Immature natural killer cell (primary cell): ENCODE results near the gene FAM174B. TPM values are rescaled to one million over a fixed set of nuclear protein-coding genes. Genes with fewer than 3 reads are reported as not detected.

Experiments
- DNase-seq, 3 donors: peaks; one replicate each; pipeline ENCODE4 v3.0.0; 2022; ENCODE audit warnings: mixed read lengths in 1 of 3
- H3K27ac Mint-ChIP-seq, 6 donors: one replicate each; pipeline ENCODE4 v1.8.0; 2020; ENCODE audit warnings: mixed read lengths in 6 of 6, mild to moderate bottlenecking in 5 of 6, inconsistent platforms in 4 of 6, moderate library complexity in 3 of 6
- H3K27me3 Mint-ChIP-seq, 3 donors: one replicate each; pipeline ENCODE4 v1.8.0; 2020 to 2021; ENCODE audit warnings: low read depth in 3 of 3, mild to moderate bottlenecking in 3 of 3, mixed read lengths in 3 of 3, moderate library complexity in 3 of 3, inconsistent platforms in 1 of 3
- H3K36me3 Mint-ChIP-seq, 3 donors: one replicate each; pipeline ENCODE4 v1.8.0; 2020; ENCODE audit warnings: mixed read lengths in 3 of 3, inconsistent platforms in 2 of 3, mild to moderate bottlenecking in 2 of 3
- H3K4me1 Mint-ChIP-seq, 2 donors: one replicate each; pipeline ENCODE4 v1.8.0; 2020; ENCODE audit warnings: inconsistent platforms in 2 of 2, mild to moderate bottlenecking in 2 of 2, mixed read lengths in 2 of 2, moderate library complexity in 1 of 2
- H3K4me3 Mint-ChIP-seq, 5 donors: one replicate each; pipeline ENCODE4 v1.8.0; 2020; ENCODE audit warnings: mild to moderate bottlenecking in 5 of 5, mixed read lengths in 5 of 5, inconsistent platforms in 3 of 5, moderate library complexity in 3 of 5
- H3K9me3 Mint-ChIP-seq, 6 donors: one replicate each; pipeline ENCODE4 v1.8.0; 2020; ENCODE audit warnings: mild to moderate bottlenecking in 6 of 6, mixed read lengths in 6 of 6, inconsistent platforms in 4 of 6, moderate library complexity in 3 of 6
- polyA plus RNA-seq, 3 donors: library from polyadenylated mRNA; unstranded; fragments of 300-500 nt; fragmentation: Illumina TruSeq; gene quantifications; one replicate each; pipeline ENCODE4 v1.2.3, GENCODE V29; 2021

FAM174B gene
- polyA plus RNA-seq, 3 donors from 2014 or later, result 0.71 to 0.78 TPM; not detected in 1

DNA sequence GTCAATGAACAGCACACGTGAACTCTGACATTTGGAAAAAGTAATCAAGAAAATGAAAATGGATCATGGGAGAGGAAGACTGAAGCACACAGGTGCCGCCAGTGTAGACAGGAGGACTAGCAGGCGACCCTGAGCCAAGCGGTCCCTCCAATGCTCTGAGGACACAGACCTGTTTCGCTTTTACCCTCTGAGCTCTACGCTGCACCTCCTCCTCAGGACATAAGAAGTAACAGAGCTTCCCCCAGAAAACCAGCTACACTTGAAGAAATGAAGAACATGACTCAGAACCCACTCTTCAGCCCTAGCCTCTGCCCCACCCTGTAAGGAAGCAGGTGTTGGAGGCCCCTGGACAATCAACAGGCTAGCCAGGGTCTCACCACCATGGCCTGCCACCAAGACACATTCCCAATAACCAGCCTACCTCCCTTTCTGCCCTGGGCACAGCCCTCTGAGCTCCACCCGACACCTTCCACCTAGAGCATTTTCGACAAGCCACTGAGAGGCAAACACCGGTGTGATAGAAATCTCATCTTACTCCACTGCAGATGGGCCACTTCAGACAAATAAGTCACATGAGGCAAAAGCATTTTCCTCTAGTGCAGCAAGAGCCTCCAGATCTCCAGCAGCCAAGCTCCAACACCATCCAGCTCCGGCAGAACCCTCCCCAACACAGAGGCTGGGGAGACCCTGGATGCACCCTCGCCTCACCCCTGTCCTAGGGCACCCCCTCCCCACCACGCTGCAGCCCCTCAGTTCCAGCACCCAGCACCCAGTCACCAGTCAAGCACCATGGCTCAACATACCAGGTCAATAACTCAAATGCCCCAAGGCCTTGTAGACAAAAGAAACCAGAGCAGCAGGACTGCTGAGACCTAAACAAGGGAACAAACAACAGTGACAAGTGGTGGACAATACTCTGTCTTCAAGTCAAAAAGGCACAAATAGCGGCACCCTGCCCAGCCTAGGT is 11.4 kb downstream of the FAM174B start:
- Mint-ChIP-seq H3K36me3 (no peaks in the 10 kb centered on the region), H3K4me3 (no peak overlapping the region), H3K9me3 (no peaks in the 10 kb centered on the region), H3K27me3 (peaks cover 2 to 3% (median 2%) of the 10 kb centered on the region in 3 donors), H3K27ac (no peak overlapping the region), H3K4me1 (no peaks in the 10 kb centered on the region)
- DNase-seq, result no peak

DNA sequence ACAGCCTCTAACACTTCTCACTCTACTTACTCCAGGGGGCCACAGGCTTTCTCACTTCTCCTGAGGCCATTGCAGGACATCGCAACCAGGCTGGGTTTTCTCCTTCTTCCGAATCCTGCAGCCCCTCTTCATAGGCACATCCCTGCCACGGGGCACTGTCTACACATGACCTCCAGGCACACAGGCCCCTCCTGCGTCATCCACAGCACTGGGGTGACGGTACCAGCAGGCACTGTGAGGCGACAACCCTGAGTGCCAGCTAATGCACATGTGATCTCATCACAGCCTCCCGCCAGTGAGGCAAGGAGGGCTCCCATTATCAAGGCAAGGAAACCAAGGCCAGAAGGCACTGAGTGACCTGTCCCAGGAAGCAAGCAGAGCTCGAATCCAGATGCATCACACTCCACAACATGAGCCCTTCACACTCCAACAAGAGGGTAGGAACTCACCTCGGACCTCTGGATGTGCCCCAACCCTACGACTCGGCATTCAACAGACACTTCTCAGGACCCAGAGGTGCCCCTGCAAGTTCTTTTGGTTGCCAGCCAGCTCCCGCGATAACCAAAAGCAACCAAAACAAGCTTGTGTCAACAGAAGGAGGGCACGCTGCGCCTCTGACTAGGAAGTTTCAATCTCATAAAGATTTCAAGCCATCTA is 16.7 kb downstream of the FAM174B start:
- Mint-ChIP-seq H3K4me1 (no peaks in the 10 kb centered on the region), H3K36me3 (no peaks in the 10 kb centered on the region), H3K4me3 (no peak overlapping the region), H3K9me3 (no peaks in the 10 kb centered on the region), H3K27me3 (peaks cover under 1 to 8% (median 3%) of the 10 kb centered on the region in 3 donors), H3K27ac (no peak overlapping the region)
- DNase-seq, result no peak

DNA sequence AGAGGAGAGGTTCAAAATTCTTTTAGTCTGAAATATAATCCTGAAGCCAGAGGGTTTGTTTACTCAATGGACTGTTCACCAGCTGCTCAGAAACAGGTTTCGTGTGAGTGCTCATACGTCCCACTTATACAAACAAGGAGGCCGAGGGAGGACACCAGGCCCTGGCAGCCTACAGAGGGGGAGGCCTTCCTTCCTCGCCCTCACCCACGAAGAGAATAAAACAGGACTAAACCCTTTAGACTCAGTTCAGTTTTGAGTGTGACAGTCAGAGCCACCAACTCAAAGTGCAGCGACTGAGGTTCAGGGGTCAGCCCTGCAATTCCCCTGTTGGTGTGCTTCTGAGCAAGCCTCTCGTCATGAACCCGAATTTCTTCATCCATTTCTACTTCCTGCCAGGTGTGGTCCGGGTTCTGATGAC is 17.3 kb downstream of the FAM174B start:
- Mint-ChIP-seq H3K4me3 (no peak overlapping the region), H3K36me3 (no peaks in the 10 kb centered on the region), H3K27me3 (peaks cover 2 to 8% (median 3%) of the 10 kb centered on the region in 3 donors), H3K27ac (no peak overlapping the region), H3K9me3 (no peaks in the 10 kb centered on the region), H3K4me1 (no peaks in the 10 kb centered on the region)
- no peak for DNase-seq

DNA sequence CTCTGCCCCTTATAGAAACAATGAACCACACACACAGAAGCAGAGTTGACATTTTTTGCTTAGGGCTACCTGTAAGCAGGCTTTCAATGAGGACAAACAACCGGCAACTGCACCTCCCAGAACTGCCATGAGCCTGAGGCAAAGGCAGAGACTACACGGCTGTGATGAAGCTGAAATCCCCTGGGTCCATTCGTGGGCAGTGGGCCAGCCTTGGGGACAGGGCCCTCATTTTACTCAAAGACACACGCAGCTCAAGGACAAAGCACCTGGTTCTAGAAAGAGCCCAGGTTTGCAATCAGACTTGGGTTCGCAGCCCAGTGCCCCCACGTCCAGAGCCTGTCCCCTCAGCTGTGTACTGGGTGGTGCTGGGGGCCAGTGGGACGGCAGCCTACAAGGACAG is 17.9 kb downstream of the FAM174B start:
- Mint-ChIP-seq H3K4me3 (no peak overlapping the region), H3K4me1 (no peaks in the 10 kb centered on the region), H3K27ac (no peak overlapping the region), H3K27me3 (peaks cover 3 to 8% (median 3%) of the 10 kb centered on the region in 3 donors), H3K9me3 (no peaks in the 10 kb centered on the region), H3K36me3 (no peaks in the 10 kb centered on the region)
- no peak for DNase-seq

DNA sequence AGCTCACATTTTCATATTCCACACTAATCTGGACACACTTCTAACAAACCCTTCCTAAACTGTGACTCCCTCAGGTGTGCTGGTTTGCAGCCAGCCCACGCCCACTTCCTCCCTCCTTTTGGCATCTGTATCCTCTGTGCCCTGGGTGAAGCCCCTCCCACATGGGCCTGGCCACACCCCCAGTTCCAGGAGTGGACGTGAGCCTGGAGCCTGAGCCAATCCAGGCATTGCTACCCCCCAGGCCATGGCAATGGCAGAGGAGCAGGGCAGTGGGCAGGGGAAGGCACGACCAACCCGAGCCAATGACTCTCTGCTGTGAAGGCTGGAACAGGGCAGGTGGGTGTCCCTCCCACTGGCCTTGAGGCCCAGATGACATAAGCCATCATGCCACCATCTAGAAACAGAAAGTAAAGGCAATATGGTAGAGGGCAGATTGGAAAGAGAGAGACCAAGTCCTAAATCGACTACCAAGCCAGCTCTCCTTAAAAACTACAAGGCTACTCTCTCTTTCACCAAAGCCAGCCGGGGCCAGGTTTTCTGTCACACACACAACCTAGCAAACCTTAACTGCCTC is 18.6 kb downstream of the FAM174B start:
- Mint-ChIP-seq H3K27me3 (peaks cover 3 to 5% (median 3%) of the 10 kb centered on the region in 3 donors), H3K4me3 (no peak overlapping the region), H3K27ac (no peak overlapping the region), H3K9me3 (no peaks in the 10 kb centered on the region), H3K36me3 (no peaks in the 10 kb centered on the region), H3K4me1 (no peaks in the 10 kb centered on the region)
- no peak for DNase-seq

DNA sequence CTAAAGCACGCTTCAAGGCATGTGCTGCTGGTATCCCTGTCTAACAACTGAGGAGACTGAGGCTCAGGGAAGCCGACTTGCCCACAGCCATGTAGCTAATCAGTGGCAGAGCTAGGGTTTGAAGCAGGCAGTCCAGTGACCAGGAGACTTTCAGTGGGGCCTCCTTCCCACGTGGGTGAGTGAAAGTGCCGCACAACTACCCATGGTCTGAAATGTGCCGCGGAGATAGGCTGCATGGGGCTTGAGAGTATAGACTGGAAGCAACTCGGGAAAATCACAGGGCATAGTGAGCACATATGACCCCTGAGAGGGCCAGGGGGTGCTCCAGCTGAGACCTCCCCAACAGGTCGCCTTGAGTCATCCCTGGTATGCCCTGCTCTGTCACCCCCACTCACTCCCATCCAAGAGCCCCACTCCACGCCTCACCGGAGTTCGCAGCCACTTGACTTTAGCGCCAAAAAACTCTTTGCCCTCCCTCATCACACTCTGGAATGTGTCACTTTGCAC is 19.1 kb downstream of the FAM174B start:
- Mint-ChIP-seq H3K36me3 (no peaks in the 10 kb centered on the region), H3K9me3 (no peaks in the 10 kb centered on the region), H3K4me1 (no peaks in the 10 kb centered on the region), H3K27ac (no peak overlapping the region), H3K4me3 (no peak overlapping the region), H3K27me3 (peaks cover 3 to 5% (median 3%) of the 10 kb centered on the region in 3 donors)
- no peak for DNase-seq

DNA sequence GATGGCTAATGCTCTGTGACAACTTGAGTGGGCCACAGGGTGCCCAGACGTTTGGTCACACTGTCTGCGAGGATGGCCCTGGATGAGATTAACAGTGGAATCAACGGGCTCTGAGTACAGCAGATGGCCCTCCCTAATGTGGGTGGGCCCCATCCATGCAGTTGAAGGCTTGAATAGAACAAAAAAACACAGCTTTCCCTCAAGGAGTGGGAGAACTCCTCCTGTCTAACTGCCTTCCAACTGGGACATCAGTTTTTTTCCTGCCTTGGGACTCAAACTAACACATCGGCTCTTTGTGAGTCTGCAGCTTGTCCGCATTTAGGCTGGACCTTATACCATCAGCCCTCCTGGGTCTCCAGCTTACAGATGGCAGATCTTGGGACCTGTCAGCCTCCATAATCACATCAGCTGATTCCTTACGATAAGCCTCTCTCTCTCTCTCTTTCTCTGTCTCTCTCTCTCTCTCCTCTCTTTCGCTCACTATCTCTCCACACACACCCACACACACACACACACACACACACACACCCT is 20.8 kb downstream of the FAM174B start:
- Mint-ChIP-seq H3K27me3 (peaks cover 3 to 7% (median 5%) of the 10 kb centered on the region in 3 donors), H3K27ac (no peak overlapping the region), H3K4me1 (no peaks in the 10 kb centered on the region)

DNA sequence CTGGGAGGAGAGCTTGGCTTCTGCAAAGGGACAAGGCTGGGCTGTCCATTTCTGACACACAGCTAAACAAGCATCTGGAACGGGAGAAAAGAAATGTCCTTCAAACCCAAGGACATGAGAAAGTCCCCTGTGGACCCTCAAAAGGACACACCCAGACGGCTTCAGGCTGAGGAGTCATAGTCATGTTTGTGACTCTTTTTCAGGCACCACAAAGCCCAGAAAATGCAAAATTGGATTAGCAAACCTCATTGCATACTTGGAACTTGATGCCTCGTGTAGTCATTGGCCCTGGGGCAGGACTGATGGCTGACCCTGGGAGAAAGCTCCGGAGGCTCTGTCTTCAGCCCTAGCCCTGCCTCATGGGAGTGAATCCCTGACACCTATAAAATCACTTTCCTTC is 21.5 kb downstream of the FAM174B start:
- no peak for DNase-seq
- Mint-ChIP-seq H3K27ac (no peak overlapping the region), H3K4me3 (no peak overlapping the region), H3K4me1 (no peaks in the 10 kb centered on the region), H3K36me3 (no peaks in the 10 kb centered on the region), H3K27me3 (peaks cover 3 to 7% (median 5%) of the 10 kb centered on the region in 3 donors), H3K9me3 (no peaks in the 10 kb centered on the region)

More for the DNA sequence above, 20.8 kb downstream of the FAM174B start:
- DNase-seq, result no peak
- Mint-ChIP-seq H3K9me3 (no peaks in the 10 kb centered on the region), H3K36me3 (no peaks in the 10 kb centered on the region), H3K4me3 (no peak overlapping the region)

DNA sequence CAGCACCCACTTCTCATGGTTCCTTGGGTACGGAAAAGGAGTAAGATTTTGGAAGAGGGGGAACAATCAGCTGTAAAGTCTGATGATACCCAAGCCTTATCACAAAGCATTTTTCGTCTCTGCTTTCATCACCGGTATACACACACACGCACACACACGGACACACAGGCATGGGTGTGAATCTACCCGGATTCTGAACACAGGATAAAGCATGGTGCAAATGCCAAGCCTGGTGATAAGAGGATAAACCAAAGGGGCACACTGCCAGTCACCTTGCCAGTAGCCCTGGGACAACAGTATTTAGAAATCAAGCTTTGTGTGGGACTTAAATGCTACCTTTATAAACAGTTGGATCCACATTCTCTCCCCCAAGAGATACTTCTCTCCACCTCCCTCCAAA is 22.2 kb downstream of the FAM174B start:
- Mint-ChIP-seq H3K4me3 (no peak overlapping the region), H3K27me3 (peaks cover 3 to 7% (median 5%) of the 10 kb centered on the region in 3 donors), H3K9me3 (no peaks in the 10 kb centered on the region), H3K27ac (no peak overlapping the region), H3K36me3 (no peaks in the 10 kb centered on the region), H3K4me1 (no peaks in the 10 kb centered on the region)
- DNase-seq, result no peak

DNA sequence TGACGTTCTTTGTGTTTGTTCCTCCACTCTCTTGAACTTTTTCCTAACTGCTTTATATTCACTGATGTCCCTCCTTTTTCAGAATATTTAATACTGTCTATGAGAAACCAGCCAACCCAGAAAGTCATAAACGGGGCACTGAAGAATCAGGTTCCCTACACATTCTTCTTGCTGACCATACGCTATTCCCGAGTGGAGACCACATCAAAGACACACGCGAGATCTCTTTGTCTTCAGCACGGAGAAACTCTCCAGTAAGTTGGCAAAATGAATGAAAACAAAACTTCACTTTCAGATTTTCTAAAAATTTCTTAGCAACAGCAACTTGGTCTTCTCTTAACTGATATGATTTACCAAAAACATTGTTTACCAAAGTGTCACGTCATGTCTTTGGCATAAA is 22.6 kb downstream of the FAM174B start:
- Mint-ChIP-seq H3K4me1 (no peaks in the 10 kb centered on the region), H3K27me3 (peaks cover 3 to 7% (median 5%) of the 10 kb centered on the region in 3 donors), H3K4me3 (no peak overlapping the region), H3K9me3 (no peaks in the 10 kb centered on the region), H3K27ac (no peak overlapping the region), H3K36me3 (no peaks in the 10 kb centered on the region)
- DNase-seq, result no peak

DNA sequence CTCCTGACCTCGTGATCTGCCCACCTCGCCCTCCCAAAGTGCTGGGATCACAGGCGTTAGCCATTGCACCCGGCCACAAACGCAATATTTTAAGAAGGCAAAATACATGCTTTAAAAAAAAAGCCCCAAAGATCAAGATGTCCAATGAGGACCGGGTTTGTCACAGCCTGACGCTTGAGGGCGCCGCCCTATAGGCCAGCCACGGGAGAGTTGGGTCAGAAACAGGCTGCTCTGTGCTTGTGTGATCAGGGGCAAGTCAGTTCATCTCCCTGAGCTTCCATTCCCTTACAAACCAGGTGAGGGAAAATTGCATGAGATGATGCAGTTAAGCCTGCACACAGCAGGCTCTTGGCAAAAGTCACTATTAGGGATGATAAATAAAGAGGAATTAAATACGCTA is 23.9 kb downstream of the FAM174B start:
- H3K27ac Mint-ChIP-seq, result no peak overlapping the region
- H3K9me3 Mint-ChIP-seq, result no peaks in the 10 kb centered on the region

DNA sequence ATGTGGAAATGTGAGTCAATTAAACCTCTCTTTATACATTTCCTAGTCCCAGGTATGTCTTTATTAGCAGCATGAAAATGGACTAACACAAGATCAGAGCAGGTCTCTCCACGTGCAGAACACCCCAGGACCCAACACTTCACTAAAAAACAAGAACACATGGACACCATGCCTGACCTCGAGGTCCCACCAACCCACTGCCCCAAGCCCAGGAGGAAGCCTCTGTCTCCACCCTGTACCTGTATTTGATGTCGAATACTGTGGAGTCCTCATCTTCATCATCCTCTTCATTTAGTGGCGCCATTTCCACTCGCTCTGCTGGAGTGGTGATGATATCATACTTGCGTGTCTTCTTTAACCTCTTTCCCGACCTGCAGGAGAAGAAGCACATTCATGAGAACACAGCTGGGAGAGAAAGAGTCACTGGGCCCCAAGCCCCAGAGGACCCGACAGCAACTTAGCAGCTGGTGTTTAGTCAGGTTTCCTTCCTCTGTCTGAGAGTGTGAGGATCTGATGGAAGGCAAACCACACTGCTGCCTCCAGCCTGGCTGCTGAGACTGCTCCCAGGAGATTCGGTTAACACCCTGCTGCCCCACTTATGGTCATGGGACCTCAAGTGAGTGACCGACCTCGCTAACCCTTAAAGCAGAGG is 25.5 kb downstream of the FAM174B start:
- Mint-ChIP-seq H3K9me3 (no peaks in the 10 kb centered on the region), H3K36me3 (no peaks in the 10 kb centered on the region), H3K27me3 (peaks cover 0 to 6% (median 3%) of the 10 kb centered on the region in 3 donors), H3K27ac (no peak overlapping the region), H3K4me1 (no peaks in the 10 kb centered on the region), H3K4me3 (no peak overlapping the region)
- no peak for DNase-seq

More for the DNA sequence above, 23.9 kb downstream of the FAM174B start:
- Mint-ChIP-seq H3K4me3 (no peak overlapping the region), H3K4me1 (no peaks in the 10 kb centered on the region), H3K27me3 (peaks cover 3 to 6% (median 3%) of the 10 kb centered on the region in 3 donors), H3K36me3 (no peaks in the 10 kb centered on the region)
- DNase-seq, result no peak

DNA sequence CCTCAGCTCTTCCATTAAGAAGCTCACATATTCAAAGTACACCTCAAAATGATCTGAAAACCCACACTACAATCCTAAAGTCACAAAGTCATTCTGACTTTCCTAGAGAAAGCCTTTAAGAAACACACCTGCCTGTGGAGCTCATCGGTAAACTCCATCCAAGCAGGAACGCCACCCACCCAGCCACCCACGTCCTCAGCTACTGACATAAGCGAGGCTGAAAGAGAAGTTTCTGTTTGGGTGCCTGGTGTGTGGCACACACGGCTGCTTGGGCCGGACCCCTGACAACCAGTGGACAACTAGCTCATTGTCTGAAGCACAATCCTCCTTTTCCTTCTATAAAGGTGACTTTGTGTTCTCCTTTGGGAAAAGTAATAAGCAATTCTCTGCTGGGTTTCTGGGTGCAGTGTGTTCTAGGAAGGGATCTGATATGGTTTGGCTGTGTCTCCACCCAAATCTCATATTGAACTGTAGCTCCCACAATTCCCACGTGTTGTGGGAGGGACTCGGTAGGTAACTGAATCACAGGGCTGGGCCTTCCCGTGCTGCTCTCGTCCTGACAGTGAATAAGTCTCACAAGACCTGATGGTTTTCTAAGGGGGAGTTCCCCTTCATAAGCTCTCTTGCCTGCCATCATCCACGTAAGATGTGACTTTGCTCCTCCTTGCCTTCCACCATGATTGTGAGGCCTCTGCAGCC is 26.1 kb downstream of the FAM174B start:
- H3K27me3 Mint-ChIP-seq, result peaks cover 0 to 6% (median 3%) of the 10 kb centered on the region in 3 donors
- H3K4me1 Mint-ChIP-seq, result no peaks in the 10 kb centered on the region
- no peak for DNase-seq
- H3K36me3 Mint-ChIP-seq, result no peaks in the 10 kb centered on the region
- no peak overlapping the region for H3K27ac Mint-ChIP-seq
- H3K4me3 Mint-ChIP-seq, result no peak overlapping the region
- H3K9me3 Mint-ChIP-seq, result no peaks in the 10 kb centered on the region
